ENCODE measurements around the gene SYT15B.
"Not testable (repeated sequence)": the region's sequence is repeated elsewhere in the genome, so short reads cannot be mapped to it uniquely, and the experiment has no call there.

GRCh38 chr10:47763554-47764175, at the start of gene SYT15B:
- not testable (repeated sequence) for TF ChIP-seq CTCF, EP300 (IDR thresholded peaks at IDR 0.05)
